SHP77 treated with DMSO at 0.1 percent for 48 hours (cell line): Measurements from ENCODE around the gene BSND.
"Not testable (repeated sequence)": the region's sequence is repeated elsewhere in the genome, so short reads cannot be mapped to it uniquely, and the experiment has no call there.

Source experiments
- DNase-seq: peaks from one replicate; lab custom pipeline; 2025; lab: John Stamatoyannopoulos, UW

BSND gene

DNA sequence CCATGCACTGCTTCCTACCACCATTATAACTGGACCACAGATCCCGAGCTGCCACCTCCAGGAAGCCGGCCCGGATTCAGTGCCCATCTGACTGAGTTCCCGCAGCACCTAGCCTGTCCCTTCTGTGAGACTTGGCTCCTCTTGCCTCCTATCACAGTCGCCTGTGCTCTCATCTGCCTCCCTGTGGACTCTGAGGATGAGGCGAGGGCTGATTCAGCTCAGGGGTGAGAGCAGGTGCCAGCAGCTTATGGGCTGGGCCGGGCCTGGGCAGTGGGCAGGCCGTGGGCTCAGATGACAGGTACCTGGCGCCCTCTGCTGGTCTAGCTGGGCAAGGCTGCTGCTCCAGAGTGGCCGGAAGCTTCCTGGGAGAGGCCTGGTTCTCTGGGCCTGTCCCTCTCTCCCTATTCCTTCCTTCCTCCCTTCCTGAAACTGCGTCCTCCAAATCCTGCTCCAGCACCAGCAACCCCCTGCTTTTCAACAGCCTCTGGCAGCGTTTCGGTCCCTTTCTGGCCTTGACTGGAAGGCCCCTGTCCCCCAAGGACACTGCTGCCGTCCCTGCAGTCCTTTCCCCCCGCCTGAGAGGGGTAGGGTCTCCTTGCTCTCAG is 23.3 kb downstream of the BSND start:
- peak; percentile 76 for DNase-seq

DNA sequence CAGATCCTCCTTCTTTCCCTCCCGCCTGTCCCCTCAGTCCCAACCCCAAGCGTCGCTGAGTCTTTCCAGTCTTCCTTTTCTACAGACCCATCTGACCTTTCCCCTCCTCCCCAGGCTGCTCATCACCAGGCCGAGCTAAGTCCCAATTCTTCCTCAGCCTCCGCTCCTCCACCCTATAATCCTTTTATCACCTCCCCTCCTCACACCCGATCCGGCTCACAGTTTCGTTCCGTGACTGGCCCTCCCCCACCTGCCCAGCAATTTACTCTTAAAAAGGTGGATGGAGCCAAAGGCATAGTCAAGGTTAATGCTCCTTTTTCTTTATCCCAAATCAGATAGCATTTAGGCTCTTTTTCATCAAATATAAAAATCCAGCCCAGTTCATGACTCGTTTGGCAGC is 25.4 kb downstream of the BSND start:
- DNase-seq: not testable (repeated sequence)

DNA sequence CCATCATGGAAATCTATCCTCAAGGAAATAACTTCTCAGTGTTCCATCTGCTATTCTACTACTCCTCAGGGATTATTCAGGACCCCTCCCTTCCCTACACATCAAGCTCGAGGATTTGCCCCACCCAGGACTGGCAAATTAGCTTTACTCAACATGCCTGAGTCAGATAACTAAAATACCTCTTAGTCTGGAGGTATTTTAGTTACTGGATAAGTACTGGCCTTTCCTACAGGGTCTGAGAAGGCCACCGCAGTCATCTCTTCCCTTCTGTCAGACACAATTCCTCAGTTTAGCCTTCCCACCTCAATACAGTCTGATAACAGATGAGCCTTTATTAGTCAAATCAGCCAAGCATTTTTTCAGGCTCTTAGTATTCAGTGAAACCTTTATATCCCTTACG is 27.9 kb downstream of the BSND start:
- not testable (repeated sequence) for DNase-seq

DNA sequence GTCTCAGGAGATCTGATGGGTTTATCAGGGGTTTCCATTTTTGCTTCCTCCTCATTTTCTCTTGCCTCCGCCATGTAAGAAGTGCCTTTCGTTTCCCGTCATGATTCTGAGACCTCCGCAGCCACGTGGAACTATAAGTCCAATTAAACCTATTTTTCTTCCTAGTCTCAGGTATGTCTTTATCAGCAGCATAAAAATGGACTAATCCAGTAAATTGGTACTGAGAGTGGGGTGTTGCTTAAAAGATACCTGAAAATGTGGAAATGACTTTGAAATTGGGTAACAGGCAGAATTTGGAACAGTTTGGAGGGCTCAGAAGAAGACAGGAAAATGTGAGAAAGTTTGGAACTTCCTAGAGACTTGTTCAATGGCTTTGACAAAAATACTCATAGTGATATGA is 32.4 kb downstream of the BSND start:
- not testable (repeated sequence) for DNase-seq

DNA sequence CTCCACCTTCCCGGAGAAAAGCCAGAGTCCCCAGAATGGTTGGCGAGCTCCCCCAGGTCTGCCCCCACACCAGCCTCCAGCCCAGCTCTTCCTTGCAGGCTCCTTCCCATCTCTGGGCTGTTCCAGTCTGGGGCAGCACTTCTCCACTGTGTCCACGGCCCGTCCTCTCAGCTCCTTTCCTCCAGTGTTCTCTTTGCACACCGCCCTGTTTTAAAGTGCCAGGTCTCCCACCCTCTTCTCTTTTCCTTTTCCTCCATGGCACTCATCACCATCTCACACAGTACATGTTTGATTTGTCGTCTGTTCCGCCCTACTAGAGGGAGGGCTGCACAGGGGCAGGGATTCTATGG is 34.5 kb downstream of the BSND start:
- DNase-seq: no peak

DNA sequence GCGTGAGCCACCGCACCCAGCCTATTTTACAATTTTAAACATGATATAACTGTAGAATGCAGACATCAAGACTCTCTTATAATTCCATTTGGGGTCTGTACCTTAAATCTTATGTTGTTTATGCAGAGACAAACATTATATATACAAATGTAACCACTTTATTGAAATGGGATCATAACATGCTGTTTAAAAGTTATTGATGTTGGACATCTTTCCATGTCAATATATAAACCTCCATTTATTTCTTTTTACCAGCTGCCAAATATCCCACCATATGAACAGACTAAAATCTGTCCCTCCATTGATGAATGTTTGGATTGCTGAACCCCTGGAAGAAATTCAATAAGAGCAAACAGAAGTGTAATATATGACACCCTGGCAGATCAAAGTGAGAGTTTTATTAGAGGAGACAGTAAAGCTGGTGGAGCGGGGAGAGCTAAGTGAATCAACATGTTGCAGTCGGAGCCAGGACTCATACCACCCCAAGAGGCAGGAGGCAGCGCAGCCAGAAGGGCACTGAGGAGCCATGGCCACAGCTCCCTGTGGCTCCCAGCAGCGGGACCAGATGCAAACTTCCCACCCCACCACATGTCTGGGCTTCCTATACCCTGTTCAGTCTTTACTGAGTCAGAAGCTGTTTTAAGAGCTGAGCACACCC is 35.9 kb downstream of the BSND start:
- no peak for DNase-seq

DNA sequence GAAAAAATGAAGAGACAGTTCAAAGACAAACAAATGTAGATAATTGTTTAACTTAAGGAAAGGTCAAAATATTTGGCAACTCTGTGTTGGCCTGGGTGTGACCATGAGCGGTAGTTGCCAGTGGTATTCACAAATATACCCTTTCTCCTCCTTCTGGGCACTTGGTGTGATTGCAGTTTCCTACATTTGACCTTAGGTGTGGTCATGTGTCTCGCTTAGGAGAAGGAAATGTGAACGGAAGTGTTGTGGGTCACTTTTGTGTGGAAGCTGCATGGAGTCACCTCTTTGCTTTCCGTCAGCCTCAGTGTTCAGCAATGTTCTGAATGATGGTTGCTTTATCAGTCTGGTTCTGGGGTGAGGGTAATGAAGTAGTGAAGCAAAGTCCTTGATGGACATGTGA is 37.2 kb downstream of the BSND start:
- DNase-seq: no peak

DNA sequence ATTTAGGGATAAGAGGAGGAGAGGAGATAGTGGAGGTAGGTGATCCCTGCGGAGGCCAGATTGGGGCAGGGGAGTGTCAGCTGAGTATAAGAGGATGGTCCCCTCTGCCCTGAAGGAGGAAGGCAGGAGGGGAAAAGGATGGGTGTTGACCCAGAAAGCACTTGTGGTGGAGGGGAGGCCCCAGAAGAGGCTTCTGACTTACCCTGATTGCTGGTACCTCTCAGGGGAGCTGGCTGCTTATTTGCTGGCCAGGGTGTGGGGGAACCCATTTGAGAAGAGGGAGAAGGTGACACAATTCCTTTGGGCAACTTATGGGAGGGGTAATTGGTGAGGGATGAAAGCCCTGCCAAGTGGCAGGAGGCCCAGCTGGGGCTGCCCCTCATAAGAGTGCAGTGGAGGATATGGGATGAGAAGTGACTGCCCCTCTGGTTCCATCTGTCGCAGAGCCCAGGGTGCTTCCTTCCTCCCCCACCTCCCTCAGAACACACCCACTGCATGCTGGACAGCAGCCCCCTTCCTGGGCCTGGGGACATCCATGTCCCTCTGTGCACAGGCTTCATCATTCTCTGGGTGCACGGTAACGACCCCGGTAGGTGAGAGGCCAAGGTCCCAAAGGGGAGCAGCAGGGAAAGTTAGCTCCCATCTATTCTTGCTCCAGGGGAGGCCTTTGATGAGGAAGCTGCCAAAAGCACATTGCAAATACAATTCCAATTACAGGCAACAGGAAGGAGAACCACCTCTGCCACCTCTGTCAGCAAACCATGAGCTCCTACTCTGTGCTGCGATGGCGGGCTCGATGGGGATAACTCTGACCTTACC is 39.2 kb downstream of the BSND start:
- DNase-seq: no peak

DNA sequence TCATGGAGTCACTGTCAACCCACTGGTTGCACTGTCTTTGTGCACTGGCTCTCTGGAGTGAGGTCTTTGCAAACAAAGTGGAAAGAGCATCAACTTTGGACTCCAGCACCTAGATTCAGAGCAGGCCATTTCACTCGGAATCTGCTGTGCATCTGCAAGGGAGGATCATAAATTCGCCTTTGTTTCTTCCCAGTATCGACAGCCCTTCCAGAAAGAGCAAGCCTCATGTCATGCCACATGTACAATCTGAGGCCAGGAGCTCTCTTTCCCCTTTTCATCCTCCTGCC is 39.8 kb downstream of the BSND start:
- no peak for DNase-seq

DNA sequence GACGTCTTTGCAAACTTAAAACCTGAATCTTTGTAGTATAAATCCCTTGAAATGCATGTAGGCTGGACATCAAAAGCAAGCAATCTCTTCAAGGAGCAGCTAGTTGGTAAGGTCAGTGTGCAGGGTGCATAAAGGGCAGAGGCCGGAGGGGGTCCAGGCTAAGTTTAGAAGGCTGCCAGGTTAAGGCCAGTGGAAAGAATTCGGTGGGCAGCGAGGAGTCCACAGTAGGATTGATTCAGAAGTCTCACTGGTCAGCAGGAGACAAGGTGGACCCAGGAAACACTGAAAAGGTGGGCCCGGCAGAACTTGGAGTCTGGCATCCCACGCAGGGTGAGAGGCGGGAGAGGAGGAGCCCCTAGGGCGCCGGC is 40.2 kb downstream of the BSND start:
- DNase-seq: no peak

DNA sequence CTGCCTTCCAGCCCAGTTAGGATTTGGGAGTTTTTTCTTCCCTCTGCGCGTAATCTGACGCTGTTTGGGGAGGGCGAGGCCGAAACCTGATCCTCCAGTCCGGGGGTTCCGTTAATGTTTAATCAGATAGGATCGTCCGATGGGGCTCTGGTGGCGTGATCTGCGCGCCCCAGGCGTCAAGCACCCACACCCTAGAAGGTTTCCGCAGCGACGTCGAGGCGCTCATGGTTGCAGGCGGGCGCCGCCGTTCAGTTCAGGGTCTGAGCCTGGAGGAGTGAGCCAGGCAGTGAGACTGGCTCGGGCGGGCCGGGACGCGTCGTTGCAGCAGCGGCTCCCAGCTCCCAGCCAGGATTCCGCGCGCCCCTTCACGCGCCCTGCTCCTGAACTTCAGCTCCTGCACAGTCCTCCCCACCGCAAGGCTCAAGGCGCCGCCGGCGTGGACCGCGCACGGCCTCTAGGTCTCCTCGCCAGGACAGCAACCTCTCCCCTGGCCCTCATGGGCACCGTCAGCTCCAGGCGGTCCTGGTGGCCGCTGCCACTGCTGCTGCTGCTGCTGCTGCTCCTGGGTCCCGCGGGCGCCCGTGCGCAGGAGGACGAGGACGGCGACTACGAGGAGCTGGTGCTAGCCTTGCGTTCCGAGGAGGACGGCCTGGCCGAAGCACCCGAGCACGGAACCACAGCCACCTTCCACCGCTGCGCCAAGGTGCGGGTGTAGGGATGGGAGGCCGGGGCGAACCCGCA is 40.8 kb downstream of the BSND start, which contains the start of gene PCSK9:
Gene PCSK9 (plus strand): TSS at position 207 of the 741 bp plus-strand sequence. CDS start 290 bp downstream, at position 497.
- DNase-seq: no peak

DNA sequence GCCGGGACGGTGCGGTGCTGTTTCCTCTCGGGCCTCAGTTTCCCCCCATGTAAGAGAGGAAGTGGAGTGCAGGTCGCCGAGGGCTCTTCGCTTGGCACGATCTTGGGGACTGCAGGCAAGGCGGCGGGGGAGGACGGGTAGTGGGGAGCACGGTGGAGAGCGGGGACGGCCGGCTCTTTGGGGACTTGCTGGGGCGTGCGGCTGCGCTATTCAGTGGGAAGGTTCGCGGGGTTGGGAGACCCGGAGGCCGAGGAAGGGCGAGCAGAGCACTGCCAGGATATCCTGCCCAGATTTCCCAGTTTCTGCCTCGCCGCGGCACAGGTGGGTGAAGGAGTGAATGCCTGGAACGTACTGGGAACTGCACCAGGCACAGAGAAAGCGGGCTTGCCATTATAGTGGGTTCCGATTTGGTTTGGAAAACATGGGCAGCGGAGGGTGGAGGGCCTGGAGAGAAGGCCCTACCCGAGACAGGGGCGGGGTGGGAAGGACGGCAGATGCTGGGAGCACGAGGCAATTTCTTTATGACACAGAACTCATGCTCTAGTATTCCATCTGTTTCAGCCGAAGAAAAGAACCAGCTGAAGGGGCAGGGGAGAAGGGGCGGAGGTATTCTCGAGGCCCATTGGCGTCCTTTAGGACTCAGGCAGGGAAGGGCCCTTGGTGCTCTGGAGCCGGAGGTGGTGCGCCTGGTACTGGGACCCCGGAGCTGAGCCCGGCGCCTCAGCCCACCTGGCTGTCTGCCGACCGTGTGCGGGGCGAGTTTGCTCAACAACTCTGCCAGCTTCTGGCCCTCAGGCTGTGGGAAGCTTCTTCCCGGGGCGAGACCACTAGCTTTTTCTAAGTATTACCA is 41.6 kb downstream of the BSND start:
- no peak for DNase-seq

DNA sequence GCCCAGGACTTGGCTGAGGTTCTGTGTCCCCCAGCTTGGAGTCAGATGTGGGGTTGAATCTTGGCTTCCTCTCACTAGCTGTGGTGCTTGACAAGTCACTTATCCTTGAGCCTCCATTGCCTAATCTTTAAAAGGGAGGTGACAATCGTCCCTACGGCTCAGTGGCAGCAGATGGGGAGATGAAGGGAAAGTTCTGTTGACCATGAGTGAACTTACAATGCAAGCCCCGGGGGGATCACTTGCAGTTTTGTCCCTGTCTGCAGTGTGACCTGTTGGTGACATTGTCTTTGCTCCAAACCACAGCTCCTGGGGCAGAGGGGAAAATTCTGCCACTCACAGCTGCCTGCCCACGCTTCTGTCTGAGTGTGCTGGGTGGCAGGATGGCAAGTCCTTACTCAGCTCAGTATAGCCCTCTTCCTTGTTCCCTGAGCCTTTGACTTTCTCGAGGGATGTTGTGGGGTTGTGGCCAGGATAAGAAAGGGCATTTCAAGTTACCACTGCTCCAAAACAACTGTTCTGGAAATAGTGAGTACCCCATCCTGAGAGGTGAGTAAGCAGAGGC is 42.3 kb downstream of the BSND start:
- DNase-seq: no peak

DNA sequence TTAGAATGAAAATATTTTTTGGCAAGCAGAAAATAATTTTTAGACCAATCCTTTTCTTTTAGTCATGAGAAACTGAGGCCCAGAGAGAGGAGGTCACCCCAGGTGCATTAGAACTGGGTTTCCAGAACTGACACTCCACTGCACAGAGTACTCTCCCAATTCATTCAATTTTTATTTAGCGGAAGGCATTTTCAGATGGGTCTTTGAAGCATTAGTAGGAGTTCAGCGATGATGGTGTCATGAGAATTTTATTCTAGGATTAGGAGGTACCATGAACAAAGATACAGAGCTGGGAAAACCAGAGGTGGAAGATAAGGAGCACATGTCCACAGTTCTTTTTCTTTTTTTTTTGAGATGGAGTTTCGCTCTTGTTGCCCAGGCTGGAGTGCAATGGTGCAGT is 42.9 kb downstream of the BSND start:
- DNase-seq: no peak

DNA sequence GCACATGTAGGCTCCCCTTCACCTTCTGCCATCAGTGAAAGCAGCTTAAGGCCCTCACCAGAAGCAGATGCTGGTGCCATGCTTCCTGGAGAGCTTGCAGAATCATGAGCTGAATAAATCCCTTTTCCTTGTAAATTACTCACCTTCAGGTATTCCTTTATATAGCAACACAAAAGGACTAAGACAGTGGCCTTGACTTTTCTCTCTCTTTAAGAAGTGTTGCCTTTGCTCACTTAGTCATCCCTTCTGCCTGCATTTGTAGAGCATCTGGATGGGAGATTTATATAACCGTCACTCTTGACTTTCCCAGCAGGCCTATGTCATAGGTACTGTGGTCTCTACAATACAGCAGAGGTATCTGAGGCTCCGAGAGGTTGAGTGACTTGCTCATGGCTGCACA is 44.3 kb downstream of the BSND start:
- no peak for DNase-seq

DNA sequence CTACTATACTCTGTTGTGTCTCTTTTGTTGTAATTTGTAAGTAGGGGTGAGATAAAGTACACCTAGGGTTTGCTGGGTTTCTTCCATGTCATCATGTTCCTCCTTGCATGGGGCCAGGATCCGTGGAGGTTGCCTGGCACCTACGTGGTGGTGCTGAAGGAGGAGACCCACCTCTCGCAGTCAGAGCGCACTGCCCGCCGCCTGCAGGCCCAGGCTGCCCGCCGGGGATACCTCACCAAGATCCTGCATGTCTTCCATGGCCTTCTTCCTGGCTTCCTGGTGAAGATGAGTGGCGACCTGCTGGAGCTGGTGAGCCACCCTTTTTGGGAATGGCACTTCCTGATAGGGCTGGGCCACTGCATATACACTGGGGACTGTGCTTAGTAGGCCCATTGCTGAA is 45.0 kb downstream of the BSND start:
- no peak for DNase-seq

DNA sequence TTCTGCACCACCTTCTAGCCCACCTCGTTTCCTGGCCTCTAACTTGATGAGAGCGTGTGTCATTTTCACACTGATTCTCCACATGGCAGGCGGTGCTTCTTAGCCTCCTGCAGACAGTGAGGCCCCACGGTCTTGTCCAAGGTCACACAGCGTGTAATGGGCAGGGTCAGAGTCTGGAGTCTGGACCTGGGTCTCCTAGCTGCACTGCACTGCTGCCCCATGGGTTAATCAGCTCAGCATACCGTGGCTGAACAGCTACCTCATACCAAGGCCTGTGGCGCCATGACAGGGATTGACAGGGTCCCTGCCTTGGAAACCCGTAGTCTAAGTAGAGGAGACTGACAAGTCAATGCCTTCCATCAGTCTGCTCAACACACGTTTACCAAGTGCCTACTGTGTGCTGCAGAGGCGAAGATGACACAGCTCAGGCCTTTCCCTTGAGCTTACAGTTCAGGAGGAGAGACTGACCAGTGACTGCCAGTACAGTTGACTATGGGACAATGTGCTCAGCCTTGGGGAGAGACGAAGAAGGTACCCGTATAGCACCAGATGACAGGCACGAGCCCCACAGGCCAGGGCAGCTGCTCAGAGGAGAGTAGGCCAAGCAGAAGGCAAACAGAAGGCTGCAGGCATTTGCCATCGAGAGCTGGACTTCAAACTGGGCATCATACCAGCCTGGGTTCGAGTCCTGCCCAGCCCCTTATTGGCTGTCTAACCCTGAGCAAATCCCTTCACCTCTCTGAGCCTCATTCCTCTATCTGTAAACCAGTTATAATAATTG is 46.1 kb downstream of the BSND start:
- DNase-seq: no peak

DNA sequence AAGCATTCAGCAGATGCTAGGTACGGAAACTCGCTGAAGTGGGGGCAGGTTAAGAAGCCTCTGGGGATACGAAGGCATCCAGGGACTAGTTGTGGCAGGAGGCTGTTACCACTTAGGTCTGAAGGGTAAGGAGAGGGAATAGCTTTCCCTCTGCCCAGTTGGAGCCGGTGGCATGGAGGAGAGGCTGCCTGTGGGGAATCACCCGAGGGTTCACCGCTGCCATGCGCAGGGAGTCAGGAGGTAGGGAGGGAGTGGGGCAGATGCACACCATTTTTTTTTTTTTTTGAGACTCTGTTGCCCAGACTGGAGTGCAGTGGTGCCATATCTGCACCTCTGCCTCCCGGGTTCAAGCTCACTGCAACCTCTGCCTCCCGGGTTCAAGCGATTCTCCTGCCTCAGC is 46.7 kb downstream of the BSND start:
- no peak for DNase-seq

DNA sequence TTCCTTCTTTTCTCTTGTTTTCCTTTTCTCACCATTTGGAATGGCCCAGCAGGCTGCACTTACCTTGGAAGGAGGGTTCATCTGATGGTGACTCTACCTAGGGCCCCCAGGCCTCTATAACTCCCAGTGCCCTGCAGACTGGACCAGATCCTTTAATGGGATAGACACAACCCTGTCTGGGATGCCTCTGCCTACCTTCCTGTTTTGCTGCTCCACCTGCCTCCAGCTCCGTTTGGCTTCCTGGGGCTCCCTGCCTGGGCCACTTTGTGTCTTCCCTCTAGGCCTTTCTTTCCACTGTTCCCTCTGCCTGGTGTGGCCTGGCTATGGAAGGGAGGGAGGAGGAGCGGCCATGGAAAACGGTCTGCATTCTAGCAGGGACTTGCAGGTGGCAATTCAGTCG is 48.1 kb downstream of the BSND start:
- no peak for DNase-seq

DNA sequence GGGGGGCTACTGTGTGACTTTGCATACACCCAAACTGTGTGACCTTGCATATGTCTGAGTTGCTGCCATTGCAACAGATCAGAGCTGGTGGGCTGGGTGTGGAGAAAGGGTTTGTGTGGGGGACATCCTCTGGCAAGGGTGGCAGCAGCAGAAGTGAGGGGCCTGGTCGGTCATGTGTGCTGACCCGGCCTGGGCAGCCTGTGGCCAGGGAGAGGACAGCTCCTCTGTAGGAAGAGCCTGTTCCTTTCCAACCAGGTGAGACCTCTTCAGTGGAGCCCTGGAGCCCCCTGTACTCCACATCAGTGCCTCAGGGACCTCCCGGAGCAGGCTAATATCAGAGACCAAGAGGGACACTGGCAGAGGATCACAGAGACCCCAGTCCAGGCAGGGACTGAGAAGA is 48.9 kb downstream of the BSND start:
- DNase-seq: no peak
